Muscle layer of duodenum (tissue), 2 donors: ENCODE measurements around the gene PDE4A.
"Not testable (repeated sequence)": the region's sequence is repeated elsewhere in the genome, so short reads cannot be mapped to it uniquely, and the experiment has no call there.

Experiments
- H3K27ac ChIP-seq: one replicate; pipeline ENCODE4 v1.7.0; 2013; ENCODE audit warnings: mild to moderate bottlenecking, low read length
- H3K27me3 ChIP-seq: one replicate; pipeline ENCODE4 v1.7.0; 2013; ENCODE audit warnings: low read depth, mild to moderate bottlenecking, control low read depth, low read length
- H3K36me3 ChIP-seq, 2 donors: one replicate each; pipeline ENCODE4 v1.7.0; 2013; ENCODE audit warnings: low read length in 2 of 2, control low read depth in 1 of 2, mild to moderate bottlenecking in 1 of 2; ENCODE audit not compliant: insufficient read depth in 2 of 2, control insufficient read depth in 1 of 2
- H3K4me1 ChIP-seq, 2 donors: one replicate each; pipeline ENCODE4 v1.7.0; 2013; ENCODE audit warnings: low read length in 2 of 2, mild to moderate bottlenecking in 2 of 2, control low read depth in 1 of 2, moderate library complexity in 1 of 2; ENCODE audit not compliant: insufficient read depth in 2 of 2, control insufficient read depth in 1 of 2
- H3K4me3 ChIP-seq, 2 donors: one replicate each; pipeline ENCODE4 v1.7.0; 2013; ENCODE audit warnings: low read length in 2 of 2, low read depth in 1 of 2, mild to moderate bottlenecking in 1 of 2
- H3K9me3 ChIP-seq, 2 donors: one replicate each; pipeline ENCODE4 v1.7.0; 2013; ENCODE audit warnings: low read length in 2 of 2, control low read depth in 1 of 2, mild to moderate bottlenecking in 1 of 2; ENCODE audit not compliant: control insufficient read depth in 1 of 2
- donor health status: healthy.

Gene PDE4A

GRCh38 chr19:10453852-10454251 lies 33.5 kb downstream of the PDE4A start:
- Histone ChIP-seq H3K4me3 (no peak overlapping the region), H3K4me1 (peaks cover 0 to 4% of the 10 kb centered on the region in 2 donors), H3K27ac (no peak overlapping the region), H3K9me3 (no peaks in the 10 kb centered on the region), H3K36me3 (peaks cover 3 to 10% of the 10 kb centered on the region in 2 donors), H3K27me3 (no peaks in the 10 kb centered on the region)

GRCh38 chr19:10454267-10454666 lies 33.9 kb downstream of the PDE4A start:
- H3K4me3 ChIP-seq: no peak overlapping the region

GRCh38 chr19:10458733-10459132 lies 38.4 kb downstream of the PDE4A start:
- not testable (repeated sequence) for H3K9me3 ChIP-seq, H3K4me3 ChIP-seq, H3K27ac ChIP-seq, H3K4me1 ChIP-seq, H3K36me3 ChIP-seq, H3K27me3 ChIP-seq

More at GRCh38 chr19:10454267-10454666, 33.9 kb downstream of the PDE4A start:
- H3K9me3 ChIP-seq: no peaks in the 10 kb centered on the region
- no peaks in the 10 kb centered on the region for H3K27me3 ChIP-seq
- H3K27ac ChIP-seq: no peak overlapping the region
- H3K4me1 ChIP-seq: peaks cover 0 to 4% of the 10 kb centered on the region in 2 donors
- H3K36me3 ChIP-seq: peaks cover 0 to 7% of the 10 kb centered on the region in 2 donors

- no peak overlapping the region for H3K27ac ChIP-seq
- H3K4me1 ChIP-seq: peaks cover 0 to 6% of the 10 kb centered on the region in 2 donors
- no peak overlapping the region for H3K4me3 ChIP-seq
- no peaks in the 10 kb centered on the region for H3K9me3 ChIP-seq
- no peaks in the 10 kb centered on the region for H3K27me3 ChIP-seq
- peaks cover 0 to 5% of the 10 kb centered on the region in 2 donors for H3K36me3 ChIP-seq
These were observed 40.3 kb downstream of the PDE4A start for GRCh38 chr19:10460714-10461046.

- Histone ChIP-seq H3K36me3 (peaks cover 0 to 5% of the 10 kb centered on the region in 2 donors), H3K4me1 (peaks cover 0 to 6% of the 10 kb centered on the region in 2 donors), H3K4me3 (peak overlapping the region; percentile 39 to 60), H3K9me3 (no peaks in the 10 kb centered on the region), H3K27me3 (no peaks in the 10 kb centered on the region), H3K27ac (no peak overlapping the region)
These were observed 41.0 kb downstream of the PDE4A start for GRCh38 chr19:10461047-10461949.

- Histone ChIP-seq H3K4me3 (peak overlapping the region in 1 of 2 donors; percentile 60), H3K36me3 (peaks cover 0 to 11% of the 10 kb centered on the region in 2 donors)
- not testable (repeated sequence) for H3K27me3 ChIP-seq, H3K4me1 ChIP-seq, H3K27ac ChIP-seq, H3K9me3 ChIP-seq
These were observed 41.7 kb downstream of the PDE4A start for GRCh38 chr19:10462042-10462441.

- peaks cover 0 to 16% of the 10 kb centered on the region in 2 donors for H3K36me3 ChIP-seq
- no peaks in the 10 kb centered on the region for H3K27me3 ChIP-seq
- no peaks in the 10 kb centered on the region for H3K9me3 ChIP-seq
- no peak overlapping the region for H3K27ac ChIP-seq
- peaks cover 0 to 6% of the 10 kb centered on the region in 2 donors for H3K4me1 ChIP-seq
- H3K4me3 ChIP-seq: no peak overlapping the region
These were observed 42.2 kb downstream of the PDE4A start for GRCh38 chr19:10462557-10462956.

GRCh38 chr19:10464456-10464855 lies 44.1 kb downstream of the PDE4A start:
- H3K36me3 ChIP-seq: peaks cover 0 to 23% of the 10 kb centered on the region in 2 donors

GRCh38 chr19:10467104-10467706 lies 46.9 kb downstream of the PDE4A start:
- Histone ChIP-seq H3K36me3 (peaks cover 0 to 23% of the 10 kb centered on the region in 2 donors), H3K27me3 (no peaks in the 10 kb centered on the region), H3K4me1 (no peaks in the 10 kb centered on the region), H3K27ac (no peak overlapping the region), H3K9me3 (no peaks in the 10 kb centered on the region), H3K4me3 (no peak overlapping the region)

More at GRCh38 chr19:10464456-10464855, 44.1 kb downstream of the PDE4A start:
- Histone ChIP-seq H3K9me3 (no peaks in the 10 kb centered on the region), H3K4me3 (no peak overlapping the region), H3K27me3 (no peaks in the 10 kb centered on the region), H3K27ac (no peak overlapping the region), H3K4me1 (peaks cover 0 to 6% of the 10 kb centered on the region in 2 donors)

GRCh38 chr19:10468133-10468532 lies 47.8 kb downstream of the PDE4A start:
- Histone ChIP-seq H3K27ac (no peak overlapping the region), H3K36me3 (peaks cover 0 to 23% of the 10 kb centered on the region in 2 donors), H3K4me3 (no peak overlapping the region), H3K4me1 (no peaks in the 10 kb centered on the region), H3K27me3 (no peaks in the 10 kb centered on the region), H3K9me3 (no peaks in the 10 kb centered on the region)

GRCh38 chr19:10471909-10472308 lies 51.6 kb downstream of the PDE4A start:
- peaks cover 0 to 13% of the 10 kb centered on the region in 2 donors for H3K36me3 ChIP-seq
- no peak overlapping the region for H3K27ac ChIP-seq
- H3K4me3 ChIP-seq: no peak overlapping the region
- no peaks in the 10 kb centered on the region for H3K4me1 ChIP-seq
- H3K9me3 ChIP-seq: no peaks in the 10 kb centered on the region
- no peaks in the 10 kb centered on the region for H3K27me3 ChIP-seq
